Hepatocyte (in vitro differentiated cells): Measurements from ENCODE around the gene RGCC.

Experiments
- EZH2 ChIP-seq: fragments of 200-600 bp; sonication (generic); IDR thresholded peaks from 2 replicates; pipeline ENCODE4 v1.6.1; 2016; ENCODE audit warnings: antibody characterized with exemption, mild to moderate bottlenecking, borderline replicate concordance
- EZH2phosphoT487 ChIP-seq: fragments of 200-600 bp; sonication (generic); IDR thresholded peaks from one replicate; pipeline ENCODE4 v1.6.1; 2018; ENCODE audit warnings: antibody characterized with exemption, mild to moderate bottlenecking, low read depth, moderate library complexity; ENCODE audit not compliant: unreplicated experiment, severe bottlenecking
- TF ChIP-seq, protein P1 (sequence below): fragments of 200-600 bp; sonication (generic); IDR thresholded peaks from 2 replicates; pipeline ENCODE4 v1.5.1; 2016; ENCODE audit warnings: antibody characterized with exemption, mild to moderate bottlenecking; ENCODE audit not compliant: poor library complexity

DNA sequence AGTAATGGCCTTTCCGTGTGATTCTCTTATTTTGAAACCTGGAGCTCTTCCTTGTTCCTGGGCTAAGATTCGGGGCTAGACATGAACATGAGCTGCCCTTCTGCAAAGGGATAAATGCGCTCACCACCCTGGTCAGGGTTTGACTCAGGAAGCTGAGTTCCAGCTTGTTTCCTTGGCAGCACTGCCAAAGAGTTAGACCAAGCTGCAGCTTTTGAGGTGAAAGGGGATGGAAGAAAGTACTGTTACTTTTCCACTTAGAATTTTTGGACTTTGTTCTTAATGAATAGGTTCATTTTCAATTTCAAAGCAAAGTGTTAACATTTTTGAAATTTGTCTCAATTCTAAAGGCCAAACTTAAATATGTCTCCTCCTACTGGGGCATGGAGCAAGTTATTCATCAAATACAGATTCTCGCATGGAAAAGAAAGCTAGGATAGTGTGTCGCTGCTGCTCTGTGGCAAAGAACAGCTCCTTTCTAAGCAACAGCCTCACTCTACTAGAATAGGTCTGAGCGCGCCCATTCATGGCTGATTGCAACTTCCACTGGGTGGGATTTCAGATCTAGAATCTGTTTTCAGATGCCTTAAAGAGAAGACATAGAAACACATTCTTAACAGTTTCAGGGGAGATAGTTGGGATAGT lies 2.2 kb downstream of the RGCC start:
- TF ChIP-seq, protein P1, sequence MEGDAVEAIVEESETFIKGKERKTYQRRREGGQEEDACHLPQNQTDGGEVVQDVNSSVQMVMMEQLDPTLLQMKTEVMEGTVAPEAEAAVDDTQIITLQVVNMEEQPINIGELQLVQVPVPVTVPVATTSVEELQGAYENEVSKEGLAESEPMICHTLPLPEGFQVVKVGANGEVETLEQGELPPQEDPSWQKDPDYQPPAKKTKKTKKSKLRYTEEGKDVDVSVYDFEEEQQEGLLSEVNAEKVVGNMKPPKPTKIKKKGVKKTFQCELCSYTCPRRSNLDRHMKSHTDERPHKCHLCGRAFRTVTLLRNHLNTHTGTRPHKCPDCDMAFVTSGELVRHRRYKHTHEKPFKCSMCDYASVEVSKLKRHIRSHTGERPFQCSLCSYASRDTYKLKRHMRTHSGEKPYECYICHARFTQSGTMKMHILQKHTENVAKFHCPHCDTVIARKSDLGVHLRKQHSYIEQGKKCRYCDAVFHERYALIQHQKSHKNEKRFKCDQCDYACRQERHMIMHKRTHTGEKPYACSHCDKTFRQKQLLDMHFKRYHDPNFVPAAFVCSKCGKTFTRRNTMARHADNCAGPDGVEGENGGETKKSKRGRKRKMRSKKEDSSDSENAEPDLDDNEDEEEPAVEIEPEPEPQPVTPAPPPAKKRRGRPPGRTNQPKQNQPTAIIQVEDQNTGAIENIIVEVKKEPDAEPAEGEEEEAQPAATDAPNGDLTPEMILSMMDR: no peak
- no peak for TF ChIP-seq EZH2phosphoT487
- TF ChIP-seq EZH2: no peak
